ENCODE results near the gene FADS1. TPM values are rescaled to one million over a fixed set of nuclear protein-coding genes. Genes with fewer than 3 reads are reported as not detected.
A peak's percentile ranks its signal among the peaks of the same experiment; 100 is the strongest.

Gene FADS1
- total and polyA plus RNA-seq, 2 donors (not counting 3 experiments of a cell fraction or from before 2014, with no cell fraction given) = 110 to 121 TPM

- FAIRE-seq = peak; percentile 52
- dilution Hi-C loops (cut with MboI; ENCODE audit: extremely low pct_ligation_motif_present, low sequenced_read_pairs) = no loop called here
- intact Hi-C loops (cut with micrococcal nuclease) = loop anchor here (1.0 kb wide), 1 partner anchor 24 kb away; no protein-coding TSS in a partner anchor
- Histone ChIP-seq H4K20me1 (replicated peaks; ENCODE audit: control insufficient read depth, extremely low read depth, insufficient read depth, low read length) (no peaks in the 10 kb centered on the region), H3K4me1 (ENCODE audit: control insufficient read depth, extremely low read depth, insufficient read depth, low read length) (peaks cover 12% of the 10 kb centered on the region), H3K9ac (replicated peaks; ENCODE audit: extremely low read depth, insufficient read depth, low read length) (no peak within 1 kb of the TSS), H3K4me3 (replicated peaks in 1 of 3; ENCODE audit: insufficient read depth in 1 of 3, low read depth in 1 of 3, low read length in 3 of 3) (peak within 1 kb of the TSS; percentile 9 to 41 (median 34)), H2AFZ (ENCODE audit: low read depth, low read length) (peak within 1 kb of the TSS; percentile 82), H3K9me3 (replicated peaks; ENCODE audit: control insufficient read depth, insufficient read depth, low read length) (no peaks in the 10 kb centered on the region), H3K79me2 (ENCODE audit: control insufficient read depth, insufficient read depth, low read length) (no peaks in the 10 kb centered on the region), H3K4me2 (ENCODE audit: insufficient read depth, low read length) (peak within 1 kb of the TSS; percentile 45), H3K36me3 (ENCODE audit: control insufficient read depth in 2 of 2, extremely low read depth in 1 of 2, insufficient read depth in 2 of 2, low read length in 2 of 2) (no peaks in the 10 kb centered on the region), H3K27me3 (ENCODE audit: control insufficient read depth in 2 of 2, insufficient read depth in 2 of 2, low read length in 2 of 2) (no peaks in the 10 kb centered on the region), H3K9me1 (replicated peaks; ENCODE audit: control insufficient read depth, extremely low read depth, insufficient read depth, low read length) (no peaks in the 10 kb centered on the region), H3K27ac (ENCODE audit: insufficient read depth, low read depth, low read length) (no peak within 1 kb of the TSS)
- DNase-seq (ENCODE audit: low read depth, low spot score) = peak; percentile 21
- no TSS peak for BruUV-seq (replicated peaks)
- POLR2A ChIA-PET = no interaction called here
- CTCF ChIA-PET = interaction anchor here (1.1 to 1.6 kb wide), 2 partner anchors 36 to 194 kb away, joined by 3 to 4 read pairs; no protein-coding TSS in a partner anchor
- TF ChIP-seq, protein P1, sequence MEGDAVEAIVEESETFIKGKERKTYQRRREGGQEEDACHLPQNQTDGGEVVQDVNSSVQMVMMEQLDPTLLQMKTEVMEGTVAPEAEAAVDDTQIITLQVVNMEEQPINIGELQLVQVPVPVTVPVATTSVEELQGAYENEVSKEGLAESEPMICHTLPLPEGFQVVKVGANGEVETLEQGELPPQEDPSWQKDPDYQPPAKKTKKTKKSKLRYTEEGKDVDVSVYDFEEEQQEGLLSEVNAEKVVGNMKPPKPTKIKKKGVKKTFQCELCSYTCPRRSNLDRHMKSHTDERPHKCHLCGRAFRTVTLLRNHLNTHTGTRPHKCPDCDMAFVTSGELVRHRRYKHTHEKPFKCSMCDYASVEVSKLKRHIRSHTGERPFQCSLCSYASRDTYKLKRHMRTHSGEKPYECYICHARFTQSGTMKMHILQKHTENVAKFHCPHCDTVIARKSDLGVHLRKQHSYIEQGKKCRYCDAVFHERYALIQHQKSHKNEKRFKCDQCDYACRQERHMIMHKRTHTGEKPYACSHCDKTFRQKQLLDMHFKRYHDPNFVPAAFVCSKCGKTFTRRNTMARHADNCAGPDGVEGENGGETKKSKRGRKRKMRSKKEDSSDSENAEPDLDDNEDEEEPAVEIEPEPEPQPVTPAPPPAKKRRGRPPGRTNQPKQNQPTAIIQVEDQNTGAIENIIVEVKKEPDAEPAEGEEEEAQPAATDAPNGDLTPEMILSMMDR (IDR thresholded peaks at IDR 0.05; ENCODE audit: extremely low read depth in 1 of 2, insufficient read depth in 1 of 2, low read depth in 1 of 2, low read length in 2 of 2) = peak; percentile 36 to 56
- TF ChIP-seq POLR2A (IDR thresholded peaks at IDR 0.05; ENCODE audit: low read depth, low read length) (no peak), MAX (IDR thresholded peaks at IDR 0.05; ENCODE audit: insufficient read depth, insufficient read length) (no peak), FOS (IDR thresholded peaks at IDR 0.05; ENCODE audit: borderline replicate concordance, insufficient read depth, low read length) (no peak), POLR2AphosphoS5 (IDR thresholded peaks at IDR 0.05; ENCODE audit: insufficient read depth, low read depth, low read length) (no peak), MYC (IDR thresholded peaks at IDR 0.05; ENCODE audit: low read depth, low read length) (no peak)
These were observed 64.5 kb downstream of the FADS1 start, which contains the start of gene MYRF for GRCh38 chr11:61752117-61752924. Gene MYRF, plus strand, starts transcription at chr11:61752636. Its CDS starts 109 bp downstream, at chr11:61752745.

Measured in endothelial cell of umbilical vein (primary cell).